Skeletal muscle satellite cell (primary cell): ENCODE measurements around the gene ANKS1B.

Experiments
- H3K27me3 ChIP-seq: 2 replicates; pipeline ENCODE4 v1.7.0; 2013; ENCODE audit warnings: low read length; ENCODE audit not compliant: control insufficient read depth, insufficient read depth
- H3K36me3 ChIP-seq: 2 replicates; pipeline ENCODE4 v1.7.0; 2013; ENCODE audit warnings: mild to moderate bottlenecking, control low read depth, low read length; ENCODE audit not compliant: insufficient read depth
- H3K4me1 ChIP-seq: 2 replicates; pipeline ENCODE4 v1.7.0; 2013; ENCODE audit warnings: low read length; ENCODE audit not compliant: control insufficient read depth, insufficient read depth
- H3K4me2 ChIP-seq: 2 replicates; pipeline ENCODE4 v1.7.0; 2013; ENCODE audit warnings: mild to moderate bottlenecking, low read length
- H3K4me3 ChIP-seq: 2 replicates; pipeline ENCODE4 v1.7.0; 2013; ENCODE audit warnings: low read length
- H3K9ac ChIP-seq: 2 replicates; pipeline ENCODE4 v1.7.0; 2013; ENCODE audit warnings: mild to moderate bottlenecking, low read depth, low read length, moderate library complexity
- H3K9me3 ChIP-seq: replicated peaks from 2 replicates; pipeline ENCODE4 v1.7.0; 2013; ENCODE audit warnings: mild to moderate bottlenecking, control low read depth, low read length

The ANKS1B gene

GRCh38 chr12:99057670-99058069 is 927.1 kb downstream of the ANKS1B start:
- Histone ChIP-seq H3K4me3 (no peak overlapping the region), H3K9me3 (no peaks in the 10 kb centered on the region), H3K27me3 (no peaks in the 10 kb centered on the region), H3K4me2 (no peak overlapping the region), H3K4me1 (peaks cover 5% of the 10 kb centered on the region), H3K9ac (no peak overlapping the region), H3K36me3 (no peaks in the 10 kb centered on the region)

DNA sequence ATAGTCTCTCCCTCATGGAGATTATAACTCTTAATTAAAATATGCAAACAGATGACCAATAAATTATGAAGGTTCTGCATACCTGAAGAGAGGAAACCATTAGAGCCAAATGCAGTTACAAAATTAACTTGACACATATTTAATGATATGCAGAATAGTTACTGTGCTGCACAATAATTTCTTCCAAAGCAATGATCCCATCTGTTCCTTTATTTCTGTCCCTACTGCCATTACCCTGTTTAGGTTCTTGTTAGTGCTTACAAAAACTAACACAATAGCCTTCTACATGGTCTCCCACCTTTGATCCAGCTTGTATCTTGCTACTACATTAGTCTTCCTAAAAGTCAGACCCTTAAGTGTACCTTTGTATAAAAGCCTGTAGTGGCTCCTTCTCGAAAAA is 928.5 kb downstream of the ANKS1B start:
- no peak overlapping the region for H3K4me2 ChIP-seq
- no peak overlapping the region for H3K9ac ChIP-seq
- H3K4me3 ChIP-seq, result no peak overlapping the region
- H3K4me1 ChIP-seq, result peaks cover 5% of the 10 kb centered on the region
- no peaks in the 10 kb centered on the region for H3K27me3 ChIP-seq
- no peaks in the 10 kb centered on the region for H3K9me3 ChIP-seq
- H3K36me3 ChIP-seq, result no peaks in the 10 kb centered on the region

GRCh38 chr12:99055299-99055698 is 929.4 kb downstream of the ANKS1B start:
- no peaks in the 10 kb centered on the region for H3K27me3 ChIP-seq
- H3K9ac ChIP-seq, result no peak overlapping the region
- H3K36me3 ChIP-seq, result no peaks in the 10 kb centered on the region
- H3K4me1 ChIP-seq, result peaks cover 5% of the 10 kb centered on the region
- H3K9me3 ChIP-seq, result no peaks in the 10 kb centered on the region
- H3K4me3 ChIP-seq, result no peak overlapping the region
- H3K4me2 ChIP-seq, result no peak overlapping the region

DNA sequence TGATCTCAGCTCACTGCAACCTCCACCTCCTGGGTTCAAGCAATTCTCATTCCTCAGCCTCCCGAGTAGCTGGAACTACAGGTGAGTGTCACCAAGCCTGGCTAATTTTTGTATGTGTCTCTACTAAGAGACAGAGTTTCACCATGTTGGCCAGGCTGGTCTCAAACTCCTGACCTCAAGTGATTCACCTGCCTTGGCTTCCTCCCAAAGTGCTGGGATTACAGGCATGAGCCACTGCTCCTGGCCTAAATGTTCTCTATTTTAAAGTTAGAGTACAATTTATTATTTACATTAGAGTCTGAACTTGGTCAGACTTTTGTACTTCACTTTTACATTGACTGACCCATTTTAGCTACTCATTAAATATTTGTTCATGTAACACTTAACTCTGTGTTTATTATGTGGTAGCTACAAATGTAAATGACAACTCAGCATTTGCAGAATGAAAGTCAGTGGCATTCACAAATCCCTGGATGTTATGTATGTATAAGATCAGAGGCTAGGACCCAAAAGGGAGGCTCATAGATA is 930.1 kb downstream of the ANKS1B start:
- H3K4me1 ChIP-seq, result peaks cover 5% of the 10 kb centered on the region
- H3K4me3 ChIP-seq, result no peak overlapping the region
- no peak overlapping the region for H3K9ac ChIP-seq
- no peak overlapping the region for H3K4me2 ChIP-seq
- no peaks in the 10 kb centered on the region for H3K27me3 ChIP-seq
- H3K9me3 ChIP-seq, result no peaks in the 10 kb centered on the region
- no peaks in the 10 kb centered on the region for H3K36me3 ChIP-seq

GRCh38 chr12:99053616-99054362 is 930.9 kb downstream of the ANKS1B start:
- H3K4me1 ChIP-seq, result peaks cover 5% of the 10 kb centered on the region
- no peaks in the 10 kb centered on the region for H3K36me3 ChIP-seq
- no peak overlapping the region for H3K9ac ChIP-seq
- H3K9me3 ChIP-seq, result no peaks in the 10 kb centered on the region
- no peak overlapping the region for H3K4me2 ChIP-seq
- no peak overlapping the region for H3K4me3 ChIP-seq
- H3K27me3 ChIP-seq, result no peaks in the 10 kb centered on the region

- H3K9me3 ChIP-seq, result no peaks in the 10 kb centered on the region
- no peak overlapping the region for H3K4me2 ChIP-seq
Observed at GRCh38 chr12:99049774-99050173, 935.0 kb downstream of the ANKS1B start.

GRCh38 chr12:99045158-99045557 is 939.6 kb downstream of the ANKS1B start:
- no peaks in the 10 kb centered on the region for H3K4me1 ChIP-seq
- no peak overlapping the region for H3K9ac ChIP-seq
- no peak overlapping the region for H3K4me3 ChIP-seq
- no peak overlapping the region for H3K4me2 ChIP-seq
- no peaks in the 10 kb centered on the region for H3K27me3 ChIP-seq
- no peaks in the 10 kb centered on the region for H3K36me3 ChIP-seq
- no peaks in the 10 kb centered on the region for H3K9me3 ChIP-seq

More at GRCh38 chr12:99049774-99050173, 935.0 kb downstream of the ANKS1B start:
- no peak overlapping the region for H3K4me3 ChIP-seq
- no peak overlapping the region for H3K9ac ChIP-seq
- H3K36me3 ChIP-seq, result no peaks in the 10 kb centered on the region
- H3K27me3 ChIP-seq, result no peaks in the 10 kb centered on the region
- peaks cover 5% of the 10 kb centered on the region for H3K4me1 ChIP-seq

DNA sequence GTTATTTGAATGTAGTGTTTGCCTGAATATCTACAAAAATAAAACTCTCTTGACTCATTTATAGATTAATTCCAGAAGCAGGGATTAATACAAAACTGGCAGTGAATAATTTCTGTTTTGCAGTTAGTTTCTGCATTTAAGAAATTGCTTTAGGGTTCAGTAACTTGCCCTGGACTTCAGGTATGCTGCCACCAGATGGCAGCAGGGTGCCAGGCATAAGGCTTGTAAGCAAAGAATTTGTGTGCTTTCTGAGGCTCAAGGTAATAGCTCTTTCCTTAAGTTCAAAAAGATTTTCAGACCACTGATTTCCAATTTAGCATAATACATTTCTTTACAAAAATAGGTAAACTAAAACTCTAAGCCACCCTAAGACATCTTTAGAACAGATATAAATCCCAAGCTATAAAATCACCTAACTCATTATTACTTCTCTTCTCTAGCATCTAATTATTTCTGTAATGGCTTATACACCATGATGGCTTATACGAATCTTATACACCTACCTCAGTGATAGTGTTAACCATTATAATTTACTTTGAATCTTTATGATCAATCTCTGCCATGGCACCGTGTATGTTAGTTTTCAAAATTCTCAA is 941.3 kb downstream of the ANKS1B start:
- Histone ChIP-seq H3K4me1 (no peaks in the 10 kb centered on the region), H3K9ac (no peak overlapping the region), H3K9me3 (no peaks in the 10 kb centered on the region), H3K4me3 (no peak overlapping the region), H3K4me2 (no peak overlapping the region), H3K36me3 (no peaks in the 10 kb centered on the region), H3K27me3 (no peaks in the 10 kb centered on the region)

- Histone ChIP-seq H3K4me2 (no peak overlapping the region), H3K36me3 (no peaks in the 10 kb centered on the region), H3K4me1 (no peaks in the 10 kb centered on the region), H3K27me3 (no peaks in the 10 kb centered on the region), H3K9ac (no peak overlapping the region), H3K4me3 (no peak overlapping the region), H3K9me3 (no peaks in the 10 kb centered on the region)
Observed at GRCh38 chr12:99042226-99042625, 942.5 kb downstream of the ANKS1B start.

GRCh38 chr12:99039367-99040120 is 945.2 kb downstream of the ANKS1B start:
- no peaks in the 10 kb centered on the region for H3K9me3 ChIP-seq
- H3K9ac ChIP-seq, result no peak overlapping the region
- no peak overlapping the region for H3K4me3 ChIP-seq
- H3K4me1 ChIP-seq, result no peaks in the 10 kb centered on the region
- H3K27me3 ChIP-seq, result no peaks in the 10 kb centered on the region
- H3K36me3 ChIP-seq, result no peaks in the 10 kb centered on the region
- H3K4me2 ChIP-seq, result no peak overlapping the region

DNA sequence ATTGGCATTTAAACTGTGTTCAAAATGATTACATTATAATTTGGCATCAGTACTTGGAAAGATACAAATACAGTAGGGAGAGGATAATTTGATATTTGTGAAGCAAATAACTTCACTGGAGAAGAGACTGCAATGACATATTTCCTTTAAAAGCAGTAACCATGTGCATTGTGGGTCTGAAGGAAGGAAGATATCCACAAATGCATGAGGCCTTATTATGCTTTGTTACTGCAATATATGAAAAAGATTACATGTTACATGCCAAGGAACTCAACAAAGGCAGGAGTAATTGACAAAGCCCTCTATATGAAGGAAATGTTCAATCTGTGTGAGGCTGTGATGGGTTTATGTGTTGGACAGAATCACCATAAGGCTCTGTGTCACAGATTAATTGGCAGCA is 948.2 kb downstream of the ANKS1B start:
- no peaks in the 10 kb centered on the region for H3K27me3 ChIP-seq
- no peaks in the 10 kb centered on the region for H3K4me1 ChIP-seq
- H3K9me3 ChIP-seq, result no peaks in the 10 kb centered on the region
- no peak overlapping the region for H3K9ac ChIP-seq
- no peaks in the 10 kb centered on the region for H3K36me3 ChIP-seq
- no peak overlapping the region for H3K4me3 ChIP-seq
- H3K4me2 ChIP-seq, result no peak overlapping the region
